Stimulated activated CD4-positive, alpha-beta T cell treated with anti-CD3 and anti-CD28 coated beads, Interleukin-1b, Interleukin-23, amount 100 ng/mL, for 24 hours (primary cell): Measurements from ENCODE around the gene TIGD7.

Experiments
- DNase-seq, 4 experiments: peaks; one replicate each; pipeline ENCODE4 v3.0.0-alpha.2; 2020; ENCODE audit warnings: low read depth in 4 of 4, low spot score in 1 of 4

TIGD7 gene

GRCh38 chr16:3305109-3306068 is at the start of gene TIGD7, which contains the start of gene ZNF75A:
TIGD7 (minus strand) TSS chr16:3305430; CDS start chr16:3300614, 4,816 bp downstream.
ZNF75A (plus strand) TSS chr16:3305497; CDS start chr16:3308429, 2,932 bp downstream.
- DNase-seq = peak; percentile 45 to 68 (median 62)

GRCh38 chr16:3349175-3349574 is 43.9 kb upstream of the TIGD7 start:
- DNase-seq = no peak

GRCh38 chr16:3348547-3349167 is 43.4 kb upstream of the TIGD7 start:
- DNase-seq = no peak

- no peak for DNase-seq
Observed at GRCh38 chr16:3347586-3347985, 42.4 kb upstream of the TIGD7 start.

GRCh38 chr16:3346041-3346440 is 40.8 kb upstream of the TIGD7 start:
- DNase-seq = no peak

- no peak for DNase-seq
Observed at GRCh38 chr16:3328643-3329042, 23.4 kb upstream of the TIGD7 start.

- DNase-seq = no peak
Observed at GRCh38 chr16:3328104-3328503, 22.9 kb upstream of the TIGD7 start.

- DNase-seq = no peak
Observed at GRCh38 chr16:3327514-3327913, 22.3 kb upstream of the TIGD7 start.

GRCh38 chr16:3321816-3322215 is 16.6 kb upstream of the TIGD7 start:
- no peak for DNase-seq

- DNase-seq = no peak
Observed at GRCh38 chr16:3317315-3317999, 12.2 kb upstream of the TIGD7 start.

GRCh38 chr16:3311496-3311895 is 6.3 kb upstream of the TIGD7 start:
- DNase-seq = no peak

GRCh38 chr16:3306078-3306477 is 848 bp upstream of the TIGD7 start:
- no peak for DNase-seq

GRCh38 chr16:3304370-3304769 is 860 bp downstream of the TIGD7 start:
- DNase-seq = no peak

GRCh38 chr16:3295783-3296182 is 9.4 kb downstream of the TIGD7 start:
- no peak for DNase-seq

- DNase-seq = no peak
Observed at GRCh38 chr16:3295209-3295608, 10.0 kb downstream of the TIGD7 start.

GRCh38 chr16:3292604-3293003 is 12.6 kb downstream of the TIGD7 start:
- no peak for DNase-seq

GRCh38 chr16:3289998-3290673 is 15.1 kb downstream of the TIGD7 start:
- no peak for DNase-seq

GRCh38 chr16:3285131-3285530 is 20.1 kb downstream of the TIGD7 start:
- no peak for DNase-seq

- no peak for DNase-seq
Observed at GRCh38 chr16:3283543-3284447, 21.4 kb downstream of the TIGD7 start.
